GM12891 (cell line): Measurements from ENCODE around the gene GCNT2.

Source experiments
- POLR2A ChIP-seq: IDR thresholded peaks from 2 replicates; pipeline ENCODE4 v1.6.1; 2011; ENCODE audit warnings: low read depth, low read length, control low read depth
- POLR2AphosphoS5 ChIP-seq: IDR thresholded peaks from 2 replicates; pipeline ENCODE4 v1.6.1; 2011; ENCODE audit warnings: low read depth, low read length, control low read depth
- TAF1 ChIP-seq: IDR thresholded peaks from 2 replicates; pipeline ENCODE4 v1.6.1; 2011; ENCODE audit warnings: low read depth, low read length, control low read depth

DNA sequence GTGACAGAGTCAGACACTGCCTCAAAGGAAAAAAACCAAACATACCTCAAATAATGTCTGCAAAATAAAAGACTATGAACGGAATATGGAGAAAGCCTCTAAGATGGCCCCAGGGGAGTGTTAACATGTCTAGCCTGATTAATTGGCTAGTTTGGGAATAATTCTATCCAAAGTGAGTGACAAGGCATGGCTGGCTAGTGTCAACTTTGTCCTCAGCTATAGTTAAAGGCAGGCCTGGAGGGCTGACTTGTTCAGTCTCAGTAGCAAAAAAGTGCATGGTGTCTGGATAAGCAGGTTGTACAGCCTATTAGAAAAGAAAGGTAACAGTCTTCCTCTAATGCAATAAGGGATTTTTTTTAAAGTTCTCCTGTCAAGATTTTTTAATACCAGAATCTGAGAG lies 32.7 kb downstream of the GCNT2 start:
- TF ChIP-seq POLR2A: no peak
- TF ChIP-seq POLR2AphosphoS5: no peak
- TF ChIP-seq TAF1: no peak
